ENCODE data around the gene ZNF512.
"Not testable (repeated sequence)": the region's sequence is repeated elsewhere in the genome, so short reads cannot be mapped to it uniquely, and the experiment has no call there.

ZNF512 gene

GRCh38 chr2:27583390-27583915 lies 611 bp downstream of the ZNF512 start:
- no peak for DNase-seq (ENCODE audit: low spot score)
- FAIRE-seq = no peak

- no peak for FAIRE-seq
Measured at GRCh38 chr2:27584597-27584996, 1.8 kb downstream of the ZNF512 start.

GRCh38 chr2:27587025-27587424 lies 4.2 kb downstream of the ZNF512 start:
- DNase-seq (ENCODE audit: low spot score) = no peak
- FAIRE-seq = no peak

More at GRCh38 chr2:27584597-27584996, 1.8 kb downstream of the ZNF512 start:
- no peak for DNase-seq (ENCODE audit: low spot score)

- DNase-seq (ENCODE audit: low spot score) (no peak), FAIRE-seq (no peak)
Measured at GRCh38 chr2:27588308-27588707, 5.5 kb downstream of the ZNF512 start.

GRCh38 chr2:27591745-27592144 lies 8.9 kb downstream of the ZNF512 start:
- DNase-seq (ENCODE audit: low spot score) (no peak), FAIRE-seq (no peak)

GRCh38 chr2:27593240-27593639 lies 10.4 kb downstream of the ZNF512 start:
- no peak for FAIRE-seq
- DNase-seq (ENCODE audit: low spot score) = no peak

- not testable (repeated sequence) for FAIRE-seq
Measured at GRCh38 chr2:27594020-27594703, 11.3 kb downstream of the ZNF512 start.

GRCh38 chr2:27595412-27595811 lies 12.6 kb downstream of the ZNF512 start:
- FAIRE-seq; DNase-seq (ENCODE audit: low spot score): not testable (repeated sequence)

More at GRCh38 chr2:27594020-27594703, 11.3 kb downstream of the ZNF512 start:
- DNase-seq (ENCODE audit: low spot score) = not testable (repeated sequence)

- DNase-seq (ENCODE audit: low spot score) = no peak
- FAIRE-seq = no peak
Measured at GRCh38 chr2:27596627-27597026, 13.8 kb downstream of the ZNF512 start.

GRCh38 chr2:27606611-27607010 lies 23.8 kb downstream of the ZNF512 start:
- DNase-seq (ENCODE audit: low spot score) (no peak), FAIRE-seq (no peak)

- no peak for FAIRE-seq
- DNase-seq (ENCODE audit: low spot score) = no peak
Measured at GRCh38 chr2:27613985-27614384, 31.1 kb downstream of the ZNF512 start.

GRCh38 chr2:27615316-27615715 lies 32.5 kb downstream of the ZNF512 start:
- FAIRE-seq (no peak), DNase-seq (ENCODE audit: low spot score) (no peak)

GRCh38 chr2:27621524-27621923 lies 38.7 kb downstream of the ZNF512 start:
- FAIRE-seq = no peak
- no peak for DNase-seq (ENCODE audit: low spot score)

GRCh38 chr2:27622921-27623384 lies 40.1 kb downstream of the ZNF512 start:
- no peak for FAIRE-seq
- DNase-seq (ENCODE audit: low spot score) = peak; percentile 27

- FAIRE-seq (no peak), DNase-seq (ENCODE audit: low spot score) (no peak)
Measured at GRCh38 chr2:27624943-27625342, 42.1 kb downstream of the ZNF512 start.

GRCh38 chr2:27626323-27626722 lies 43.5 kb downstream of the ZNF512 start:
- FAIRE-seq; DNase-seq (ENCODE audit: low spot score): not testable (repeated sequence)

GRCh38 chr2:27626921-27627320 lies 44.1 kb downstream of the ZNF512 start:
- DNase-seq (ENCODE audit: low spot score); FAIRE-seq: not testable (repeated sequence)

GRCh38 chr2:27627963-27628766 lies 45.3 kb downstream of the ZNF512 start:
- FAIRE-seq = no peak
- DNase-seq (ENCODE audit: low spot score) = peak; percentile 63

GRCh38 chr2:27628767-27629709 lies 46.2 kb downstream of the ZNF512 start, which contains the start of the genes CCDC121 and GPN1:
Gene CCDC121 (minus strand): TSS chr2:27629012. CDS start chr2:27627799, 1,213 bp downstream.
Gene GPN1 (plus strand): TSS chr2:27629050. CDS start chr2:27629059, 9 bp downstream.
- DNase-seq (ENCODE audit: low spot score) (peak; percentile 97), FAIRE-seq (peak; percentile 82)

GRCh38 chr2:27630257-27630656 lies 47.4 kb downstream of the ZNF512 start:
- DNase-seq (ENCODE audit: low spot score); FAIRE-seq: not testable (repeated sequence)

GRCh38 chr2:27634291-27634690 lies 51.4 kb downstream of the ZNF512 start:
- DNase-seq (ENCODE audit: low spot score) = no peak
- FAIRE-seq = no peak

All from urothelium cell line (cell line).